GM12865 (cell line): ENCODE data around the gene MPPED1.

Experiments
- DNase-seq: peaks from one replicate; pipeline ENCODE4 v3.0.0; 2010; ENCODE audit warnings: low read depth
- H3K4me3 ChIP-seq: 2 replicates; pipeline ENCODE4 v1.5.1; 2011; ENCODE audit warnings: mild to moderate bottlenecking, low read depth, low read length, control low read depth
- TF ChIP-seq, protein P1 (sequence below): IDR thresholded peaks from 2 replicates; pipeline ENCODE4 v1.5.1; 2011; ENCODE audit warnings: low read length, control low read depth, low read depth, inconsistent platforms; ENCODE audit not compliant: insufficient read depth; ENCODE audit errors: missing control alignments

The MPPED1 gene

DNA sequence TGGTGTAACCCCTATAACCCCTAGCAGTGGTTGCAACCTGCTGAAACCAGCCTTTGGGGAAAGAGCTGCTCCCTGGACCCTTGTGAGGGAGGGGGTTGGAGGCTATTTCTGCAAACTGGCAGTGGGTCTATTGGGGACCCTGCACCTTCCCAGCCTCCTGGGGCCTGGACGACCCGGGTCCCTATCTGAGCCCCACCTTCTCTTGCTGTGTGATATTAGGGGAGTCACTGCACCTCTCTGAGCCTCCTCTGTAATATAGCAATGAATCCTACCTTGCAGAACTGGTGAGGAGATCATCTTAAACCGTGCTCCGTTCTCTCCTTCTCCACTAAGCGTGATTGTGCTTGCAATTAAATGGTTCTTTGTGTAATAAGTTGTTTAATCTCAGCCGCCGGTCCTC, 24.0 kb upstream of the MPPED1 start:
- DNase-seq, result no peak
- H3K4me3 ChIP-seq, result no peak overlapping the region
- TF ChIP-seq, protein P1, sequence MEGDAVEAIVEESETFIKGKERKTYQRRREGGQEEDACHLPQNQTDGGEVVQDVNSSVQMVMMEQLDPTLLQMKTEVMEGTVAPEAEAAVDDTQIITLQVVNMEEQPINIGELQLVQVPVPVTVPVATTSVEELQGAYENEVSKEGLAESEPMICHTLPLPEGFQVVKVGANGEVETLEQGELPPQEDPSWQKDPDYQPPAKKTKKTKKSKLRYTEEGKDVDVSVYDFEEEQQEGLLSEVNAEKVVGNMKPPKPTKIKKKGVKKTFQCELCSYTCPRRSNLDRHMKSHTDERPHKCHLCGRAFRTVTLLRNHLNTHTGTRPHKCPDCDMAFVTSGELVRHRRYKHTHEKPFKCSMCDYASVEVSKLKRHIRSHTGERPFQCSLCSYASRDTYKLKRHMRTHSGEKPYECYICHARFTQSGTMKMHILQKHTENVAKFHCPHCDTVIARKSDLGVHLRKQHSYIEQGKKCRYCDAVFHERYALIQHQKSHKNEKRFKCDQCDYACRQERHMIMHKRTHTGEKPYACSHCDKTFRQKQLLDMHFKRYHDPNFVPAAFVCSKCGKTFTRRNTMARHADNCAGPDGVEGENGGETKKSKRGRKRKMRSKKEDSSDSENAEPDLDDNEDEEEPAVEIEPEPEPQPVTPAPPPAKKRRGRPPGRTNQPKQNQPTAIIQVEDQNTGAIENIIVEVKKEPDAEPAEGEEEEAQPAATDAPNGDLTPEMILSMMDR, result no peak

GRCh38 chr22:43388420-43388851, 23.4 kb upstream of the MPPED1 start:
- no peak overlapping the region for H3K4me3 ChIP-seq
- TF ChIP-seq, protein P1, result peak; percentile 97
- peak; percentile 78 for DNase-seq

DNA sequence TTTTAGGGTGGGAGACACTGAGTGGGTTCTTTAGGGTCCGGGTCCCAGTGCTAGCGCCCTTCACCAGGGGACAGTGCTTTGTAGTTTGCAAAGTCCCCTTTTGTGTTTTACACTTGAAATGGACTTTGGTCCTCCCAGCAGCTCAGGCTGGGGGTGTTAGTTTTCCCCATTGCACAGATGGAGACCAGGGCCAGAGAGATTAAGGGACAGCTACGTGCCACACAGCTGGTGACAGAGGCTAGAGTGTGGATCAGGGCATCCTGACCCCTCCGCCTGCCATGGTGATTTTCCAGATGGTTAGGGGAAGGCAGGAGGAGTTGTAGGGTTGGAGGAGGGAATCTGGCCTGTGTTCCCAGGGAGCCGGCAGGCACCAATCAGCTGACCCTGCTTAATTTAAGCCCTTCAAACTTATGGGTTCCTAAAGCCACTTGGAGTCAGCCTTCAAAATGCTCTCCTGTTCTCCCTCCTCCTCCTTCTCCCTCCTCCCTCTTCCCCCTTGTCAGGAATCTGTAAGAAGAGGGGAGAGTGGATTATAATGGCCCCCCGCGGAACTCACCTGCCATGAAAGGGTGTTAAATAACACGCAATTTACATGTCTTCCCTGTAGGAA, 22.5 kb upstream of the MPPED1 start:
- no peak overlapping the region for H3K4me3 ChIP-seq
- DNase-seq, result no peak
- TF ChIP-seq, protein P1, result no peak

DNA sequence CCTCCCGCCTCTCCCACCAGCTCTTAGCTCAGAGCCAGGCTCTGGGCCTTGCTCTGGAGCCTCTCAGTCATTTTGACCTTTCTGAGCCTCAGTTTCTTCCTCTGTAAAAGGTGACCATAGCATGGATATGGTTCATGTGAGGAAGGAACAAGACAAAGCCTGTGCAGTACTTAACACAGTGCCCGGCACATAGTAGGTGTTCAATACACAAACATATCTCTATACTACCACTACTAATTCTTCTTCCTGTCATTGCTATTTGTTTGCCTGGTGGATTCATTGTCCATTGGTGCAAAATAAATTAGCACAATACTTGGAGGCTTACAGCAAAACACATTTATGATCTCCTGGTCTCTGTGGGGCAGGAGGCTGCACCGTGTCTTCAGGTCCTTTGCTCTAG, 21.6 kb upstream of the MPPED1 start:
- no peak overlapping the region for H3K4me3 ChIP-seq
- no peak for DNase-seq
- TF ChIP-seq, protein P1, result no peak

- no peak overlapping the region for H3K4me3 ChIP-seq
- no peak for DNase-seq
- TF ChIP-seq, protein P1, result no peak
Observed at GRCh38 chr22:43390872-43391271, 20.9 kb upstream of the MPPED1 start.

- TF ChIP-seq, protein P1, result no peak
- DNase-seq, result no peak
- no peak overlapping the region for H3K4me3 ChIP-seq
Observed at GRCh38 chr22:43391306-43391705, 20.5 kb upstream of the MPPED1 start.

GRCh38 chr22:43392385-43392989, 19.3 kb upstream of the MPPED1 start:
- no peak overlapping the region for H3K4me3 ChIP-seq
- TF ChIP-seq, protein P1, result no peak
- DNase-seq, result no peak
